SK-N-SH (cell line): ENCODE data around the gene ACTR2. TPM values are rescaled to one million over a fixed set of nuclear protein-coding genes. Genes with fewer than 3 reads are reported as not detected.

Experiments used
- CTCF ChIA-PET: fragments of 300-600, 350-600 bp; formaldehyde crosslinking; extraction: SDS; loops from one replicate; lab custom pipeline; 2021; lab: Yijun Ruan, JAX
- POLR2A ChIA-PET: fragments of 350-600 bp; sonication (Branson Sonifier 250); formaldehyde crosslinking; extraction: SDS; loops from one replicate; lab custom pipeline; 2020; ENCODE audit warnings: antibody characterized with exemption, inconsistent platforms; lab: Yijun Ruan, JAX
- DNase-seq: peaks from one replicate; pipeline ENCODE4 v3.0.0; 2012
- H2AFZ ChIP-seq: fragments of 200-600 bp; sonication (generic); 2 replicates; pipeline ENCODE4 v1.8.1; 2016; ENCODE audit warnings: antibody characterized with exemption, mild to moderate bottlenecking, low read depth
- H3F3A ChIP-seq: fragments of 200-600 bp; sonication (generic); replicated peaks from 2 replicates; pipeline ENCODE3; 2016; ENCODE audit warnings: antibody characterized with exemption, mild to moderate bottlenecking; ENCODE audit not compliant: insufficient read depth
- H3K27ac ChIP-seq, 2 experiments: fragments of 200-500 bp in 1 of 2; fragments of 200-600 bp in 1 of 2; sonication (Bioruptor generic) in 1 of 2; sonication (generic), shearing (Covaris generic) in 1 of 2; 2 replicates each; pipeline versions ENCODE4 v1.5.1 to v1.6.1; 2014 to 2016; ENCODE audit warnings: low read depth in 2 of 2, inconsistent platforms in 1 of 2, low read length in 1 of 2, mild to moderate bottlenecking in 1 of 2, mixed read lengths in 1 of 2
- H3K27me3 ChIP-seq: fragments of 200-600 bp; sonication (generic), shearing (Covaris generic); 2 replicates; pipeline ENCODE4 v1.6.1; 2016; ENCODE audit warnings: mixed run types; ENCODE audit not compliant: insufficient read depth
- H3K36me3 ChIP-seq, 2 experiments: fragments of 200-500 bp in 1 of 2; fragments of 200-600 bp in 1 of 2; sonication (Bioruptor generic) in 1 of 2; sonication (generic) in 1 of 2; replicated peaks in 1 of 2; 2 replicates each; pipeline versions ENCODE3 to v1.5.1; 2014 to 2016; ENCODE audit warnings: low read length in 1 of 2, mild to moderate bottlenecking in 1 of 2; ENCODE audit not compliant: insufficient read depth in 2 of 2, control insufficient read depth in 1 of 2
- H3K4me1 ChIP-seq, 2 experiments: fragments of 200-500 bp in 1 of 2; fragments of 200-600 bp in 1 of 2; sonication (Bioruptor generic) in 1 of 2; sonication (generic), shearing (Covaris generic) in 1 of 2; 2 replicates each; pipeline versions ENCODE4 v1.5.1 to v1.6.1; 2014 to 2016; ENCODE audit warnings: low read depth in 1 of 2, low read length in 1 of 2, mixed run types in 1 of 2; ENCODE audit not compliant: insufficient read depth in 2 of 2, control insufficient read depth in 1 of 2
- H3K4me2 ChIP-seq: fragments of 200-600 bp; sonication (generic), shearing (Covaris generic); 2 replicates; pipeline ENCODE4 v1.6.1; 2017; ENCODE audit warnings: mixed run types
- H3K4me3 ChIP-seq, 2 experiments: fragments of 200-500 bp in 1 of 2; fragments of 200-600 bp in 1 of 2; sonication (Bioruptor generic) in 1 of 2; sonication (generic), shearing (Covaris generic) in 1 of 2; 2 replicates each; pipeline versions ENCODE4 v1.5.1 to v1.8.1; 2014 to 2016; ENCODE audit warnings: low read depth in 2 of 2, inconsistent platforms in 1 of 2, low read length in 1 of 2, mild to moderate bottlenecking in 1 of 2, mixed read lengths in 1 of 2, moderate library complexity in 1 of 2
- H3K79me2 ChIP-seq: fragments of 200-600 bp; sonication (generic); 2 replicates; pipeline ENCODE4 v1.8.1; 2017; ENCODE audit warnings: mild to moderate bottlenecking; ENCODE audit not compliant: insufficient read depth
- H3K9ac ChIP-seq: fragments of 200-600 bp; sonication (generic); 2 replicates; pipeline ENCODE4 v1.6.1; 2017; ENCODE audit warnings: mixed run types
- H3K9me2 ChIP-seq: fragments of 200-600 bp; sonication (generic); 2 replicates; pipeline ENCODE4 v1.6.1; 2017; ENCODE audit warnings: mixed run types
- H3K9me3 ChIP-seq: fragments of 200-600 bp; sonication (generic); 2 replicates; pipeline ENCODE4 v1.6.1; 2017; ENCODE audit warnings: mixed run types, mild to moderate bottlenecking, moderate library complexity
- H4K20me1 ChIP-seq: fragments of 200-600 bp; sonication (generic); 2 replicates; pipeline ENCODE4 v1.6.1; 2017; ENCODE audit warnings: mild to moderate bottlenecking, mixed run types; ENCODE audit not compliant: insufficient read depth
- ELF1 ChIP-seq: IDR thresholded peaks from 2 replicates; pipeline ENCODE4 v1.4.0; 2012
- EP300 ChIP-seq, 2 experiments: IDR thresholded peaks; 2 replicates each; pipeline versions ENCODE4 v1.4.0 to v1.6.1; 2012; ENCODE audit warnings: borderline replicate concordance in 1 of 2, low read depth in 1 of 2, low read length in 1 of 2
- FOXJ3 ChIP-seq: sonication (generic); formaldehyde crosslinking; IDR thresholded peaks from 2 replicates; pipeline ENCODE4 v1.5.1; 2020; ENCODE audit warnings: mild to moderate bottlenecking, missing genetic modification reagents
- GATA2 ChIP-seq: sonication (generic); formaldehyde crosslinking; IDR thresholded peaks from 2 replicates; pipeline ENCODE4 v1.5.0; 2020; ENCODE audit warnings: mild to moderate bottlenecking, missing genetic modification reagents
- PBX3 ChIP-seq: IDR thresholded peaks from 2 replicates; pipeline ENCODE4; 2012
- POLR2AphosphoS5 ChIP-seq: IDR thresholded peaks from 2 replicates; pipeline ENCODE4 v1.6.1; 2012; ENCODE audit warnings: low read depth, low read length
- RCOR1 ChIP-seq: fragments of 150-350 bp; IDR thresholded peaks from 2 replicates; pipeline ENCODE4 v1.6.1; 2017; ENCODE audit warnings: antibody characterized with exemption, low read length
- REST ChIP-seq: IDR thresholded peaks from 2 replicates; pipeline ENCODE4 v1.6.1; 2012; ENCODE audit warnings: mild to moderate bottlenecking, low read depth, low read length, moderate library complexity
- RXRA ChIP-seq: IDR thresholded peaks from 2 replicates; pipeline ENCODE4 v1.4.0; 2012; ENCODE audit warnings: low read depth, mild to moderate bottlenecking, borderline replicate concordance
- SMC3 ChIP-seq: IDR thresholded peaks from 2 replicates; pipeline ENCODE4 v1.6.1; 2012; ENCODE audit warnings: low read depth, low read length, improper control_type of control experiment
- USF1 ChIP-seq: IDR thresholded peaks from 2 replicates; pipeline ENCODE4 v1.4.0; 2012; ENCODE audit warnings: low read depth, borderline replicate concordance
- WGBS: methylation state at CpG from one replicate; pipeline ENCODE4 v1.1.6; 2017; ENCODE audit warnings: low lambda C conversion rate; 5-methylcytosine and 5-hydroxymethylcytosine counted together
- polyA plus RNA-seq, 3 experiments: library from polyadenylated mRNA; depleted of rRNA; stranded (reverse); fragments of >200 nt; gene quantifications; 2 replicates each; pipeline ENCODE4 v1.2.3, GENCODE V29; 2012
- TF ChIP-seq, protein P1 (sequence below): fragments of 200-600 bp; sonication (generic); IDR thresholded peaks from 2 replicates; pipeline ENCODE4 v1.6.1; 2017; ENCODE audit warnings: antibody characterized with exemption, mild to moderate bottlenecking, moderate library complexity
- TF ChIP-seq, protein P2 (sequence below): IDR thresholded peaks from 2 replicates; pipeline ENCODE4 v1.4.0; 2012; ENCODE audit warnings: low read depth, borderline replicate concordance

ACTR2 gene
- polyA plus RNA-seq, 1 of the 3 experiments (the other 2 are of a cell fraction), result 53.0 TPM

DNA sequence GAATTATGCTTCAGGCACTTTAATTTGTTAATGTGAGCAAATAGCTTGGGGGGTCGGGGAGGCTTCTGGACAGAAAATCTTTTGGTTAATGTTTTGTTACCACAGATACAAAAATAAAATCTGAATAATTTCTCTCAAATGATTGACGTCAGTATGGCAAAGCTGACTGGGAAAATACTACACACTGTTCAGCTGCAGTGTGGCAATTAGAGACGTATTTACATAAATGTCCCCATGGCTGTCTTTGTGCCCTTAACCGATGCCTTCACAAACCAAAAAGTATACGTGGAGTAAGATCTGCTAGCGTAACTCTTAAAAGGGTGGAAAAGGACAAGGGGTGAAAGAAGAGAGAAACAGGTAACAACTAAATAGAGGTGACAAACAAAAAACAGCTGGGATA lies 83.4 kb downstream of the ACTR2 start (continued):
- TF ChIP-seq REST, result no peak
- TF ChIP-seq PBX3, result no peak
- no peak for TF ChIP-seq RCOR1

DNA sequence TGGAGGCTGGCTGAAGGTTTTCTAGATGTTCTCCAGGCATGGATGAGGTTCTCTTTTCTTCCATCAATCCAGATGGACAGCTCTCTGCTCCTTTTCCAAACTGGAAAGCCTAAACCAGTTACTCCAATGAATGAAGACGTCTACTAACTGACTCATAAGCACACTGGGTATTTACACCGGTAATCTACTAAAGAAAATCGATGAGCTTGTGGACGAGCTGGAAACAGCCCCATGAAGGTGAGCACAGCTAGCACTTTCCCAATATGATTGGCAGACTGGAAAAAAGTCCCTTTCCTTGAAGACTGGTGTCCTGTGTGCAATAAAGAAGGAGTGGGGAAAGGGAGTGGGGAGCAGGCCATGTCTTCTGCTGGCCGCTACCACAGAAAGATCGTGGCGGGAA lies 84.0 kb downstream of the ACTR2 start:
- H3K79me2 ChIP-seq, result peaks cover 4% of the 10 kb centered on the region; the same call in 1 of the 2 replicates
- no peak overlapping the region for H3K9ac ChIP-seq
- H4K20me1 ChIP-seq, result no peaks in the 10 kb centered on the region
- CTCF ChIA-PET, result interaction anchor here (1.2 to 2.0 kb wide), 3 partner anchors 9 to 35 kb away, joined by 3 to 5 read pairs (median 4); no protein-coding TSS in a partner anchor
- DNase-seq, result no peak
- 98% methylated on average over 7 of the region's 7 CpGs for WGBS
- no peaks in the 10 kb centered on the region for H3K4me1 ChIP-seq
- H3K9me2 ChIP-seq, result no peaks in the 10 kb centered on the region
- no peak overlapping the region for H3K27ac ChIP-seq
- no peaks in the 10 kb centered on the region for H3F3A ChIP-seq
- H3K9me3 ChIP-seq, result no peaks in the 10 kb centered on the region
- no peak overlapping the region for H2AFZ ChIP-seq
- H3K36me3 ChIP-seq, result peaks cover 51 to 54% of the 10 kb centered on the region in 2 experiments
- H3K4me2 ChIP-seq, result no peak overlapping the region
- POLR2A ChIA-PET, result no interaction called here
- no peaks in the 10 kb centered on the region for H3K27me3 ChIP-seq
- H3K4me3 ChIP-seq, result no peak overlapping the region
- TF ChIP-seq REST (no peak), POLR2AphosphoS5 (no peak), ELF1 (no peak), USF1 (no peak), GATA2 (no peak), RCOR1 (no peak), SMC3 (no peak), RXRA (no peak), PBX3 (no peak), EP300 (IDR thresholded peaks at IDR 0.05; ENCODE audit: borderline replicate concordance in 1 of 2, low read depth in 1 of 2, low read length in 1 of 2) (no peak), FOXJ3 (CRISPR knock-in tag) (no peak)
- TF ChIP-seq, protein P1, sequence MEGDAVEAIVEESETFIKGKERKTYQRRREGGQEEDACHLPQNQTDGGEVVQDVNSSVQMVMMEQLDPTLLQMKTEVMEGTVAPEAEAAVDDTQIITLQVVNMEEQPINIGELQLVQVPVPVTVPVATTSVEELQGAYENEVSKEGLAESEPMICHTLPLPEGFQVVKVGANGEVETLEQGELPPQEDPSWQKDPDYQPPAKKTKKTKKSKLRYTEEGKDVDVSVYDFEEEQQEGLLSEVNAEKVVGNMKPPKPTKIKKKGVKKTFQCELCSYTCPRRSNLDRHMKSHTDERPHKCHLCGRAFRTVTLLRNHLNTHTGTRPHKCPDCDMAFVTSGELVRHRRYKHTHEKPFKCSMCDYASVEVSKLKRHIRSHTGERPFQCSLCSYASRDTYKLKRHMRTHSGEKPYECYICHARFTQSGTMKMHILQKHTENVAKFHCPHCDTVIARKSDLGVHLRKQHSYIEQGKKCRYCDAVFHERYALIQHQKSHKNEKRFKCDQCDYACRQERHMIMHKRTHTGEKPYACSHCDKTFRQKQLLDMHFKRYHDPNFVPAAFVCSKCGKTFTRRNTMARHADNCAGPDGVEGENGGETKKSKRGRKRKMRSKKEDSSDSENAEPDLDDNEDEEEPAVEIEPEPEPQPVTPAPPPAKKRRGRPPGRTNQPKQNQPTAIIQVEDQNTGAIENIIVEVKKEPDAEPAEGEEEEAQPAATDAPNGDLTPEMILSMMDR, result no peak
- TF ChIP-seq, protein P2, sequence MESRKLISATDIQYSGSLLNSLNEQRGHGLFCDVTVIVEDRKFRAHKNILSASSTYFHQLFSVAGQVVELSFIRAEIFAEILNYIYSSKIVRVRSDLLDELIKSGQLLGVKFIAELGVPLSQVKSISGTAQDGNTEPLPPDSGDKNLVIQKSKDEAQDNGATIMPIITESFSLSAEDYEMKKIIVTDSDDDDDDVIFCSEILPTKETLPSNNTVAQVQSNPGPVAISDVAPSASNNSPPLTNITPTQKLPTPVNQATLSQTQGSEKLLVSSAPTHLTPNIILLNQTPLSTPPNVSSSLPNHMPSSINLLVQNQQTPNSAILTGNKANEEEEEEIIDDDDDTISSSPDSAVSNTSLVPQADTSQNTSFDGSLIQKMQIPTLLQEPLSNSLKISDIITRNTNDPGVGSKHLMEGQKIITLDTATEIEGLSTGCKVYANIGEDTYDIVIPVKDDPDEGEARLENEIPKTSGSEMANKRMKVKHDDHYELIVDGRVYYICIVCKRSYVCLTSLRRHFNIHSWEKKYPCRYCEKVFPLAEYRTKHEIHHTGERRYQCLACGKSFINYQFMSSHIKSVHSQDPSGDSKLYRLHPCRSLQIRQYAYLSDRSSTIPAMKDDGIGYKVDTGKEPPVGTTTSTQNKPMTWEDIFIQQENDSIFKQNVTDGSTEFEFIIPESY, result no peak
